K562 (cell line): Measurements from ENCODE around the gene PSMC1. TPM values are rescaled to one million over a fixed set of nuclear protein-coding genes. Genes with fewer than 3 reads are reported as not detected.

Experiments
- ATAC-seq: fragments of 200-7000 bp; cut with Tn5 transposase; 3 replicates; pipeline ENCODE4 v1.9.1; 2020; ENCODE audit warnings: moderate library complexity
- BruUV-seq: library from RNA; stranded (reverse); fragments of 400-500 nt; replicated peaks from 2 replicates; lab custom pipeline; 2021; lab: Mats Ljungman, UMichigan
- CTCF ChIA-PET: fragments of 300-600 bp; formaldehyde crosslinking; extraction: SDS; loops from one replicate; lab custom pipeline; 2021; ENCODE audit warnings: low intra/inter-chr PET ratio; lab: Yijun Ruan, JAX
- POLR2A ChIA-PET: fragments of 300-600, 350-650 bp; sonication (Branson Sonifier 250); formaldehyde crosslinking; extraction: SDS; loops from one replicate; lab custom pipeline; 2021; ENCODE audit warnings: antibody characterized with exemption, inconsistent platforms; lab: Yijun Ruan, JAX
- DNase-seq, 4 experiments: peaks; one replicate each; pipeline versions ENCODE4 v3.0.0 to v3.0.0-alpha.2; 2011 to 2018; ENCODE audit warnings: low spot score in 3 of 4, mixed read lengths in 3 of 4; ENCODE audit errors: extremely low read depth in 1 of 4
- FAIRE-seq: peaks from 2 replicates; lab custom pipeline; 2011; peaks lifted over from hg19 to GRCh38; lab: Jason Lieb, UNC
- H2AFZ ChIP-seq: 2 replicates; pipeline ENCODE4 v1.6.0; 2011; ENCODE audit warnings: low read depth, low read length, control low read depth, inconsistent platforms
- H3K27ac ChIP-seq: fragments of 200-600 bp; 3 replicates; pipeline ENCODE4 v1.8.0; 2011; ENCODE audit warnings: low read depth, mild to moderate bottlenecking, control low read depth, inconsistent platforms, low read length, moderate library complexity, mixed read lengths; ENCODE audit errors: extremely low read depth
- H3K27me3 ChIP-seq, 2 experiments: fragments of 300-600 bp in 1 of 2; 2 replicates in 1 of 2; 3 replicates in 1 of 2; pipeline versions ENCODE4 v1.6.0 to v1.8.0; 2011; ENCODE audit warnings: inconsistent platforms in 2 of 2, low read length in 2 of 2, mild to moderate bottlenecking in 1 of 2, mixed read lengths in 1 of 2, moderate library complexity in 1 of 2; ENCODE audit not compliant: control insufficient read depth in 2 of 2, insufficient read depth in 2 of 2
- H3K36me3 ChIP-seq: fragments of 300-600 bp; 3 replicates; pipeline ENCODE4 v1.8.0; 2011; ENCODE audit warnings: mild to moderate bottlenecking, low read length, inconsistent platforms; ENCODE audit not compliant: control insufficient read depth, insufficient read depth
- H3K4me1 ChIP-seq, 2 experiments: fragments of 200-600 bp in 1 of 2; replicated peaks in 1 of 2; 2 replicates in 1 of 2; 3 replicates in 1 of 2; pipeline versions ENCODE4 v1.5.1 to v1.8.0; 2011; ENCODE audit warnings: inconsistent platforms in 2 of 2, low read length in 2 of 2, mild to moderate bottlenecking in 1 of 2, mixed read lengths in 1 of 2, moderate library complexity in 1 of 2; ENCODE audit not compliant: control insufficient read depth in 2 of 2, insufficient read depth in 2 of 2
- H3K4me2 ChIP-seq: 2 replicates; pipeline ENCODE4 v1.6.1; 2011; ENCODE audit warnings: low read length, control low read depth, inconsistent platforms, mixed read lengths; ENCODE audit not compliant: insufficient read depth
- H3K4me3 ChIP-seq: fragments of 200-600 bp; sonication (generic), shearing (Covaris generic); 2 replicates; pipeline ENCODE4 v1.5.1; 2016; ENCODE audit warnings: control low read depth, inconsistent platforms
- H3K79me2 ChIP-seq: fragments of 200-600 bp; 3 replicates; pipeline ENCODE4 v1.8.0; 2011; ENCODE audit warnings: low read length, inconsistent platforms; ENCODE audit not compliant: control insufficient read depth, insufficient read depth
- H3K9ac ChIP-seq, 2 experiments: 2 replicates each; pipeline versions ENCODE4 v1.6.0 to v1.6.1; 2011; ENCODE audit warnings: low read depth in 2 of 2, low read length in 2 of 2, control low read depth in 1 of 2, inconsistent platforms in 1 of 2, mild to moderate bottlenecking in 1 of 2, mixed read lengths in 1 of 2; ENCODE audit not compliant: insufficient read depth in 1 of 2
- H3K9me1 ChIP-seq: one replicate; pipeline ENCODE4 v1.6.0; 2011; ENCODE audit warnings: inconsistent platforms, mild to moderate bottlenecking, low read length, moderate library complexity; ENCODE audit not compliant: control insufficient read depth, insufficient read depth
- H3K9me3 ChIP-seq: replicated peaks from 2 replicates; pipeline ENCODE4 v1.5.1; 2011; ENCODE audit warnings: low read depth, low read length, inconsistent platforms; ENCODE audit not compliant: control insufficient read depth, insufficient read depth
- H4K20me1 ChIP-seq: replicated peaks from 2 replicates; pipeline ENCODE4 v1.6.1; 2011; ENCODE audit warnings: low read length, inconsistent platforms, mixed read lengths; ENCODE audit not compliant: control insufficient read depth, insufficient read depth
- BRF1 ChIP-seq: IDR thresholded peaks from 3 replicates; pipeline ENCODE4 v1.6.1; 2011; ENCODE audit warnings: borderline replicate concordance, mild to moderate bottlenecking; ENCODE audit not compliant: insufficient read length; ENCODE audit errors: extremely low read depth
- E2F4 ChIP-seq: sonication (generic); formaldehyde crosslinking; IDR thresholded peaks from 2 replicates; pipeline ENCODE4 v1.8.0; 2022; ENCODE audit warnings: mild to moderate bottlenecking, low read depth, missing genetic modification reagents
- EWSR1 ChIP-seq: fragments of 450-650 bp; IDR thresholded peaks from 2 replicates; pipeline ENCODE4 v1.6.1; 2018; ENCODE audit warnings: borderline replicate concordance, mild to moderate bottlenecking, low read depth, moderate library complexity; ENCODE audit not compliant: partially characterized antibody
- HCFC1 ChIP-seq: IDR thresholded peaks from 2 replicates; pipeline ENCODE4 v1.6.1; 2012; ENCODE audit warnings: low read depth, low read length, improper control_type of control experiment
- MAFG ChIP-seq: fragments of 450-650 bp; conservative IDR thresholded peaks from 2 replicates; pipeline ENCODE4 v1.6.1; 2016; ENCODE audit warnings: missing genetic modification characterization, missing compliant biosample characterization
- MED1 ChIP-seq: sonication (generic); formaldehyde crosslinking; IDR thresholded peaks from 2 replicates; pipeline ENCODE4 v1.8.1; 2023; ENCODE audit warnings: missing genetic modification reagents, borderline replicate concordance
- RNF219 ChIP-seq: fragments of 250-450 bp; sonication (Bioruptor Pico); IDR thresholded peaks from 2 replicates; pipeline ENCODE4 v1.5.0; 2022; ENCODE audit warnings: mild to moderate bottlenecking
- WGBS: fragments of 100-300 bp; shearing (Covaris generic); methylation state at CpG from one replicate; pipeline ENCODE4 v1.1.6; 2016; ENCODE audit warnings: low coverage, mixed read lengths; ENCODE audit not compliant: insufficient coverage; ENCODE audit errors: missing lambda C conversion rate; 5-methylcytosine and 5-hydroxymethylcytosine counted together
- in situ Hi-C: fragments of 300-500 bp; cut with MboI; formaldehyde crosslinking; loops from 4 replicates; pipeline ENCODE4 v1.15.0; 2018; ENCODE audit warnings: inconsistent platforms, mixed read lengths
- intact Hi-C: fragments of 100-400 bp; cut with micrococcal nuclease; formaldehyde crosslinking; loops from 2 replicates; pipeline ENCODE4 v1.14.2; 2022
- polyA plus RNA-seq, 8 experiments: library from polyadenylated mRNA; depleted of rRNA in 4 of 8; stranded (reverse) in 5 of 8; unstranded in 3 of 8; fragments of >200 nt; fragmentation: Nextera tagmentation in 2 of 8; fragmentation: Illumina TruSeq in 1 of 8; extraction: Ambion mirVana in 2 of 8; extraction: Trizol in 1 of 8; gene quantifications; 2 replicates each; pipeline versions ENCODE4 v1.2.1 to v1.2.3, GENCODE V29; 2011 to 2014; ENCODE audit warnings: inconsistent platforms in 1 of 8, missing spikeins in 1 of 8
- total RNA-seq, 7 experiments: library from RNA; depleted of rRNA in 6 of 7; stranded (reverse); fragments of >200 nt in 6 of 7; fragmentation: Illumina TruSeq in 2 of 7; extraction: Trizol in 2 of 7; gene quantifications; 2 replicates each; pipeline versions ENCODE4 v1.2.1 to v1.2.3, GENCODE V29; 2011 to 2021; ENCODE audit warnings: low replicate concordance in 1 of 7
- TF ChIP-seq, protein P1 (sequence below): fragments of 250-450 bp; sonication (Bioruptor Pico); IDR thresholded peaks from 2 replicates; pipeline ENCODE4 v1.5.0; 2020; ENCODE audit warnings: mild to moderate bottlenecking, borderline replicate concordance

The PSMC1 gene
- total and polyA plus RNA-seq, 9 of the 15 experiments (the other 6 are each of a cell fraction or from before 2014, with no cell fraction given) = 87.8 to 276 (median 165) TPM

DNA sequence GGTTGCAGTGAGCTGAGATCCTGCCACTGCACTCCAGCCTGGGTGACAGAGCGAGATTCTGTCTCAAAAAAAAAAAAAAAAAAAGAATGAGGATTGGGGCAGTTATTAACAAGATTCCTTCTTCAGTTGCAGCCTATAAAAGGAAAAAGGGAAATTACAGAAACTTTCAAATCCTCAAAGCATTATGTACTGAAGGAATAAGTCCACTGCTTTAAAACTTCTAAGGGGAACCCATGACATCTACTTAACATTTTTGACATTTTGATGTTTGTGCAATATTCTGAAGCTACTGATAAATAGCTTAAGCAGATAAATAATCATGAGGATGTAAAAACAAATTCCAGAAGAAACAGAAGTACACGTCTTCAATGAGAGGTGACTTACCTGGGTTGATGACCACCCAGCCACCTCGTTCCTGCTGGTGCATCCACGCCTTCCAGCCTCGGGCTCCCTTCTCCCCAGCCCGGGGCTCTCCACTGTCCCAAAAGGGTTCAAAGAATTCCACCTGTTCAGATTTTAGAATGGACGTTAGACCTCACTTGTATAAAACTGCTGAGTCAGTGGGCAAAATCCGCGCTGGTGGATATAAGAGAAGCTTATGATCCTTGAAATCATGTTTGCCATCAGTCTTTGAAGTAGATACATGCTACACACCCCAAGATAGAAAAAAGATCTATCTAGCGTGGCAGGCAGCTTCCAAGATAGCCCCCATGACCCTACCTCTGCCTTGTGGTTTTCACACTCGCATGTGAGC is 41.7 kb downstream of the PSMC1 start:
- H3K9me1 ChIP-seq = no peaks in the 10 kb centered on the region
- FAIRE-seq (no peak), DNase-seq (no peak), ATAC-seq (no peak)
- H2AFZ ChIP-seq = no peak overlapping the region
- intact Hi-C loops = no loop called here
- BruUV-seq = no TSS peak
- no peak overlapping the region for H3K27ac ChIP-seq
- H3K4me3 ChIP-seq = no peak overlapping the region
- no peak overlapping the region for H3K9ac ChIP-seq
- in situ Hi-C loops = no loop called here
- H3K9me3 ChIP-seq = no peaks in the 10 kb centered on the region
- ChIA-PET POLR2A (interaction anchor here (1.2 kb wide), 1 partner anchor 10 kb away, joined by 3 read pairs; no protein-coding TSS in a partner anchor), CTCF (no interaction called here)
- H3K79me2 ChIP-seq = no peaks in the 10 kb centered on the region
- H3K4me1 ChIP-seq = peaks cover 0 to 7% of the 10 kb centered on the region in 2 experiments; a peak in 2 of 5 replicates
- H3K36me3 ChIP-seq = peaks cover 50% of the 10 kb centered on the region; the same call in 2 of the 3 replicates
- no peaks in the 10 kb centered on the region for H3K27me3 ChIP-seq
- 81% methylated on average over 10 of the region's 11 CpGs for WGBS
- no peaks in the 10 kb centered on the region for H4K20me1 ChIP-seq
- H3K4me2 ChIP-seq = no peak overlapping the region
- no peak for TF ChIP-seq HCFC1
- TF ChIP-seq MED1 (CRISPR knock-in tag) = no peak
- TF ChIP-seq MAFG (tag) = peak; percentile 32; the same call in 1 of the 2 replicates
- no peak for TF ChIP-seq EWSR1
- TF ChIP-seq RNF219 = no peak
- TF ChIP-seq, protein P1, sequence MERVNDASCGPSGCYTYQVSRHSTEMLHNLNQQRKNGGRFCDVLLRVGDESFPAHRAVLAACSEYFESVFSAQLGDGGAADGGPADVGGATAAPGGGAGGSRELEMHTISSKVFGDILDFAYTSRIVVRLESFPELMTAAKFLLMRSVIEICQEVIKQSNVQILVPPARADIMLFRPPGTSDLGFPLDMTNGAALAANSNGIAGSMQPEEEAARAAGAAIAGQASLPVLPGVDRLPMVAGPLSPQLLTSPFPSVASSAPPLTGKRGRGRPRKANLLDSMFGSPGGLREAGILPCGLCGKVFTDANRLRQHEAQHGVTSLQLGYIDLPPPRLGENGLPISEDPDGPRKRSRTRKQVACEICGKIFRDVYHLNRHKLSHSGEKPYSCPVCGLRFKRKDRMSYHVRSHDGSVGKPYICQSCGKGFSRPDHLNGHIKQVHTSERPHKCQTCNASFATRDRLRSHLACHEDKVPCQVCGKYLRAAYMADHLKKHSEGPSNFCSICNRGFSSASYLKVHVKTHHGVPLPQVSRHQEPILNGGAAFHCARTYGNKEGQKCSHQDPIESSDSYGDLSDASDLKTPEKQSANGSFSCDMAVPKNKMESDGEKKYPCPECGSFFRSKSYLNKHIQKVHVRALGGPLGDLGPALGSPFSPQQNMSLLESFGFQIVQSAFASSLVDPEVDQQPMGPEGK (CRISPR knock-in tag) = no peak
- TF ChIP-seq E2F4 (CRISPR knock-in tag) = no peak
- TF ChIP-seq BRF1 = no peak
